Measurements from ENCODE around the gene CEP20. TPM values are rescaled to one million over a fixed set of nuclear protein-coding genes. Genes with fewer than 3 reads are reported as not detected.
"Not testable (repeated sequence)": the region's sequence is repeated elsewhere in the genome, so short reads cannot be mapped to it uniquely, and the experiment has no call there.

The CEP20 gene
- total RNA-seq = 10 to 100 TPM in 5 of 6 donors, 1 to 10 TPM in 1; 7.7 to 45.2 (median 28.5) TPM

GRCh38 chr16:15888072-15888976 is at the start of gene CEP20:
TSS of gene CEP20 (minus strand) at chr16:15888603. CDS start at chr16:15888585, 18 bp downstream.
- peak; percentile 99 to 100 for DNase-seq
- peaks cover 13 to 33% (median 20%) of the 10 kb centered on the region in 4 donors for H3K4me1 ChIP-seq
- WGBS, 2 donors = 0 to 1% methylated on average over 31 to 34 of the region's 41 CpGs
- ATAC-seq (ENCODE audit: low FRiP score in 2 of 2) = peak; percentile 100
- H3K9me3 ChIP-seq = no peaks in the 10 kb centered on the region
- H3K27me3 ChIP-seq = no peaks in the 10 kb centered on the region
- H3K36me3 ChIP-seq = peaks cover 0 to 5% (median 4%) of the 10 kb centered on the region in 4 donors
- H3K4me3 ChIP-seq = peak within 1 kb of the TSS; percentile 78 to 99 (median 88)
- peak; percentile 16 to 81 (median 64) for TF ChIP-seq CTCF (IDR thresholded peaks at IDR 0.05)
- peak; percentile 53 to 67 for TF ChIP-seq POLR2AphosphoS5 (IDR thresholded peaks at IDR 0.05)
- no peak for TF ChIP-seq EP300 (IDR thresholded peaks at IDR 0.05)
- peak in 3 of 4 donors; percentile 47 to 85 (median 60) for TF ChIP-seq POLR2A (IDR thresholded peaks at IDR 0.05)
- peak within 1 kb of the TSS; percentile 85 to 91 (median 89) for H3K27ac ChIP-seq

GRCh38 chr16:15936809-15937208 is 48.4 kb upstream of the CEP20 start:
- peak in 1 of 2 donors; percentile 20 for DNase-seq
- 83 to 89% methylated on average over 6 of the region's 6 CpGs for WGBS, 2 donors
- H3K4me3 ChIP-seq, H3K36me3 ChIP-seq, H3K9me3 ChIP-seq, H3K4me1 ChIP-seq, H3K27ac ChIP-seq, H3K27me3 ChIP-seq: not testable (repeated sequence)
- peak in 1 of 2 donors; percentile 53 for ATAC-seq (ENCODE audit: low FRiP score in 2 of 2)

GRCh38 chr16:15934991-15935390 is 46.6 kb upstream of the CEP20 start:
- H3K4me1 ChIP-seq = no peaks in the 10 kb centered on the region
- H3K27me3 ChIP-seq = no peaks in the 10 kb centered on the region
- DNase-seq (no peak), ATAC-seq (ENCODE audit: low FRiP score in 2 of 2) (no peak)
- no peaks in the 10 kb centered on the region for H3K36me3 ChIP-seq
- no peak overlapping the region for H3K27ac ChIP-seq
- H3K4me3 ChIP-seq = no peak overlapping the region
- no peak for TF ChIP-seq EP300 (IDR thresholded peaks at IDR 0.05)
- no peak for TF ChIP-seq POLR2AphosphoS5 (IDR thresholded peaks at IDR 0.05)
- no peak for TF ChIP-seq POLR2A (IDR thresholded peaks at IDR 0.05)
- no peak for TF ChIP-seq CTCF (IDR thresholded peaks at IDR 0.05)
- H3K9me3 ChIP-seq = no peaks in the 10 kb centered on the region

- Histone ChIP-seq H3K27ac (no peak overlapping the region), H3K27me3 (no peaks in the 10 kb centered on the region), H3K4me1 (no peaks in the 10 kb centered on the region), H3K4me3 (no peak overlapping the region), H3K36me3 (no peaks in the 10 kb centered on the region), H3K9me3 (no peaks in the 10 kb centered on the region)
- WGBS, 2 donors = 80 to 82% methylated on average over 4 of the region's 4 CpGs
- DNase-seq (no peak), ATAC-seq (ENCODE audit: low FRiP score in 2 of 2) (no peak)
- no peak for TF ChIP-seq EP300 (IDR thresholded peaks at IDR 0.05)
- no peak for TF ChIP-seq CTCF (IDR thresholded peaks at IDR 0.05)
- no peak for TF ChIP-seq POLR2AphosphoS5 (IDR thresholded peaks at IDR 0.05)
- no peak for TF ChIP-seq POLR2A (IDR thresholded peaks at IDR 0.05)
Observed at GRCh38 chr16:15933781-15934180, 45.4 kb upstream of the CEP20 start.

- no peaks in the 10 kb centered on the region for H3K36me3 ChIP-seq
- 62 to 67% methylated on average over 6 of the region's 6 CpGs for WGBS, 2 donors
- no peak for DNase-seq
- H3K27me3 ChIP-seq = no peaks in the 10 kb centered on the region
- no peak overlapping the region for H3K27ac ChIP-seq
- no peaks in the 10 kb centered on the region for H3K9me3 ChIP-seq
- H3K4me1 ChIP-seq = no peaks in the 10 kb centered on the region
- no peak for ATAC-seq (ENCODE audit: low FRiP score in 2 of 2)
- no peak overlapping the region for H3K4me3 ChIP-seq
- TF ChIP-seq POLR2A (IDR thresholded peaks at IDR 0.05) (no peak), CTCF (IDR thresholded peaks at IDR 0.05) (no peak), POLR2AphosphoS5 (IDR thresholded peaks at IDR 0.05) (no peak), EP300 (IDR thresholded peaks at IDR 0.05) (no peak)
Observed at GRCh38 chr16:15932939-15933338, 44.5 kb upstream of the CEP20 start.
